Measurements from ENCODE around the gene FAM24B.

Gene FAM24B

DNA sequence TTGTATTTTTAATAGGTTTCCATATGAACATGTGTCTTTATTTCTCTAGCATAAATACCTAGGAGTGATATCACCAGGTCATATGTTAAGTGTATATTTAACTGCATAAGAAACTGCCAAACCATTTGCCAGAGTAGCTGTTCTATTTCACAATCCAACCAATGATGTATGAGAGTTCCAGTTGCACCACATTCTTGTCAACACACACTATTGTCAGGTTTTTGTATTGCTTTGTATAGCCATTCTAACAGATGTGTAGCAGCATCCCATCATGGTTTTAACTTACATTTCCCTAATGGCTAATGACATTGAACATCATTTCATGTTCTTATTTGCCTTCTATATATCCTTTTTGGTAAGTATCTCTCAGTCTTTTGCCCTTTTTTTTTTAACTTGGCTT, 37.8 kb downstream of the FAM24B start:
- POLR2A ChIA-PET, result no interaction called here
- Histone ChIP-seq H3K9me3 (ENCODE audit: control extremely low read depth in 1 of 5, control insufficient read depth in 4 of 5, insufficient read depth in 2 of 5, low read depth in 1 of 5, low read length in 4 of 5) (peaks cover 0 to 15% (median 4%) of the 10 kb centered on the region in 5 experiments), H3K4me3 (ENCODE audit: control insufficient read depth in 1 of 7, extremely low read depth in 1 of 7, insufficient read depth in 4 of 7, low read depth in 2 of 7, low read length in 6 of 7) (no peak overlapping the region), H3K36me3 (ENCODE audit: control insufficient read depth in 4 of 4, insufficient read depth in 4 of 4, low read length in 3 of 4) (peaks cover 0 to 38% (median 4%) of the 10 kb centered on the region in 4 experiments), H3K4me1 (ENCODE audit: control extremely low read depth in 1 of 4, control insufficient read depth in 4 of 4, insufficient read depth in 4 of 4, low read length in 3 of 4) (peaks cover 0 to 1% (median 0%) of the 10 kb centered on the region in 4 experiments), H3K27ac (ENCODE audit: insufficient read depth in 1 of 2, low read depth in 1 of 2, low read length in 2 of 2, poor library complexity in 1 of 2, severe bottlenecking in 2 of 2) (no peak overlapping the region), H3K27me3 (replicated peaks in 2 of 5; ENCODE audit: control insufficient read depth in 4 of 5, insufficient read depth in 5 of 5, low read length in 4 of 5) (no peaks in the 10 kb centered on the region)
- CTCF ChIA-PET, result no interaction called here
- no peak for DNase-seq

DNA sequence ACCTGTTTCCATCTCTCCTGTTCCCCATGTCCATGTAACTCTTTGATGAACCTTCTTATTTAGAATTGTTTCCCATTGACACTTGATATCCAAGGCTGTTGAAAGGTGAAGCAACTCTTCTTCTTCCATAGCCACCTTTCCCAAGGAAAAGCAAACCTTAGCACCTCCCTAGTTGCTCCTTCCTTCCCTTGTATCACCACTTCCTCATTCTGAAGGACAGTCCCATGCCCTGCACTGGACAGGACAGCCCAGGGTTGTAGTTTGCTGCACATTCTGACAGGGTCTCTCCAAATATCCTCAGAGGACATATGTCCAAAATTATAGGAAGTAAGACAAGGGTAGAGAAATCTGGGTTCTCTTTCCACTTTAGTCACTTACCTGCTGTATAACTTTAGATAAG, 39.9 kb downstream of the FAM24B start:
- POLR2A ChIA-PET, result no interaction called here
- H3K9me3 ChIP-seq (ENCODE audit: control extremely low read depth in 1 of 5, control insufficient read depth in 4 of 5, insufficient read depth in 2 of 5, low read depth in 1 of 5, low read length in 4 of 5), result peaks cover 0 to 18% (median 4%) of the 10 kb centered on the region in 5 experiments
- peaks cover 0 to 45% (median 6%) of the 10 kb centered on the region in 4 experiments for H3K36me3 ChIP-seq (ENCODE audit: control insufficient read depth in 4 of 4, insufficient read depth in 4 of 4, low read length in 3 of 4)
- H3K27ac ChIP-seq (ENCODE audit: insufficient read depth in 1 of 2, low read depth in 1 of 2, low read length in 2 of 2, poor library complexity in 1 of 2, severe bottlenecking in 2 of 2), result no peak overlapping the region
- no peaks in the 10 kb centered on the region for H3K4me1 ChIP-seq (ENCODE audit: control extremely low read depth in 1 of 4, control insufficient read depth in 4 of 4, insufficient read depth in 4 of 4, low read length in 3 of 4)
- CTCF ChIA-PET, result no interaction called here
- H3K4me3 ChIP-seq (ENCODE audit: control insufficient read depth in 1 of 7, extremely low read depth in 1 of 7, insufficient read depth in 4 of 7, low read depth in 2 of 7, low read length in 6 of 7), result no peak overlapping the region
- DNase-seq, result no peak
- H3K27me3 ChIP-seq (replicated peaks in 2 of 5; ENCODE audit: control insufficient read depth in 4 of 5, insufficient read depth in 5 of 5, low read length in 4 of 5), result no peaks in the 10 kb centered on the region

DNA sequence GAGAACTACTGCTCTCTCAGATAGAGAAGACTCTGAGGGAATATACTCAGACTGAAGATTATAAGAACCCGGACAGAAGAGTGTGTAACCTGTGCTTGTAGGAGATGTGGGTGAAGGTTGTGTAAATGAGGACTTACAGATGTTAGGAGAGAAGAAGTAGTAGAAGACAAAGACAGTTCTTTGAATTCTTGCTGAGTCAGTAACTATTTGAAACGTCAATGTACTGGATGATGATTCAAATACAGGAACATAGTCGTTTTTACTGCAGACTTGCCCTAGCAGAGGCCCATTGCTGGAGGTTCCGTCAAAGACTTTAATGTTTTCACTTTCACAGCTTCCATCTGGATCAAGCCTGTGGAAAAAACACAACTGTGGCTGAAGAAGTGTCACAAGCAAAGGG, 40.5 kb downstream of the FAM24B start:
- Histone ChIP-seq H3K9me3 (ENCODE audit: control extremely low read depth in 1 of 5, control insufficient read depth in 4 of 5, insufficient read depth in 2 of 5, low read depth in 1 of 5, low read length in 4 of 5) (peaks cover 0 to 18% (median 4%) of the 10 kb centered on the region in 5 experiments), H3K36me3 (ENCODE audit: control insufficient read depth in 4 of 4, insufficient read depth in 4 of 4, low read length in 3 of 4) (peaks cover 0 to 49% (median 6%) of the 10 kb centered on the region in 4 experiments), H3K27me3 (replicated peaks in 2 of 5; ENCODE audit: control insufficient read depth in 4 of 5, insufficient read depth in 5 of 5, low read length in 4 of 5) (no peaks in the 10 kb centered on the region), H3K4me1 (ENCODE audit: control extremely low read depth in 1 of 4, control insufficient read depth in 4 of 4, insufficient read depth in 4 of 4, low read length in 3 of 4) (no peaks in the 10 kb centered on the region), H3K27ac (ENCODE audit: insufficient read depth in 1 of 2, low read depth in 1 of 2, low read length in 2 of 2, poor library complexity in 1 of 2, severe bottlenecking in 2 of 2) (no peak overlapping the region), H3K4me3 (ENCODE audit: control insufficient read depth in 1 of 7, extremely low read depth in 1 of 7, insufficient read depth in 4 of 7, low read depth in 2 of 7, low read length in 6 of 7) (no peak overlapping the region)
- WGBS (ENCODE audit: insufficient coverage), result 92% methylated on average over 4 of the region's 4 CpGs
- ChIA-PET POLR2A (no interaction called here), CTCF (no interaction called here)
- no peak for DNase-seq

DNA sequence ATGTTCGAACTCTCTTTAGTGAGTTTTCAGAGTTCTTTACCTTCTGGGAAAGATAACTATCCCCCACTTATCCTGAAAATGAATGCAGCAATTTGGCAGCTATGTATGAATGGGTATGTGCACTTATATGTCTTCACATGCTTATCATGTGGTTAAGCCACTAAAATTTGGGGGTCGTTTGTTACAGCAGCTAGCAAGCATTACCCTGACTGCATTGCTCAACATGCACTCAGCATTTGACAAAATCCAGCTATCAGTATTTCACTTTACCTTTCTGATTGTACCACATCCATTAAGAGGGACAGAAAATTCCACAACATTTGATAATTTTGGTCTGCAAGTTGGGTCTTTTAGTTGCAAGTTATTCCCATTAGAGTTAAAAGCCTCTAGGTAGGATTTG, 43.5 kb downstream of the FAM24B start:
- 100% methylated on average over 1 of the region's 2 CpGs for WGBS (ENCODE audit: insufficient coverage)
- CTCF ChIA-PET, result interaction anchor here (0.6 kb wide), 1 partner anchor 9 kb away, joined by 3 read pairs; no protein-coding TSS in a partner anchor
- H3K27me3 ChIP-seq (replicated peaks in 2 of 5; ENCODE audit: control insufficient read depth in 4 of 5, insufficient read depth in 5 of 5, low read length in 4 of 5), result no peaks in the 10 kb centered on the region

DNA sequence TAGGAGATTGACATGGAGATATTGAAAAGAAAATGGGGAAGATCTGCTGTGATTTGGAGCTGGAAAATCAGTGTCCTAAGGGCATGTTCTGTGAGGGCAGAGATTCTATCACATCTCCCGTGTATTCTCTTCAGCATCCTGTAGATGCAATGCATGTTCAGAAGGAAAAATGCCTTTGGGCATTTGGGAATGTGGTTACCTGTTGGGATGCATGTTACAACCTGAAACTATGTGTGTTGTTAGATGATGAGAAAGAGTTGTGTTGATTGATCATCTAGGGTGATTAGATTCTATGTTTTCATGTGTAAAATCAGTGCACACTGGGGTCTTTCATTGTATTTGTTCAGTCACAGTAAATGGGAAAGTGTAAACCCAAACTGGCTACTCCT, 48.4 kb downstream of the FAM24B start:
- Histone ChIP-seq H3K4me1 (ENCODE audit: control extremely low read depth in 1 of 4, control insufficient read depth in 4 of 4, insufficient read depth in 4 of 4, low read length in 3 of 4) (no peaks in the 10 kb centered on the region), H3K9me3 (ENCODE audit: control extremely low read depth in 1 of 5, control insufficient read depth in 4 of 5, insufficient read depth in 2 of 5, low read depth in 1 of 5, low read length in 4 of 5) (peaks cover 0 to 2% (median 0%) of the 10 kb centered on the region in 5 experiments), H3K27ac (ENCODE audit: insufficient read depth in 1 of 2, low read depth in 1 of 2, low read length in 2 of 2, poor library complexity in 1 of 2, severe bottlenecking in 2 of 2) (no peak overlapping the region), H3K27me3 (replicated peaks in 2 of 5; ENCODE audit: control insufficient read depth in 4 of 5, insufficient read depth in 5 of 5, low read length in 4 of 5) (peaks cover 0 to 7% (median 3%) of the 10 kb centered on the region in 5 experiments), H3K36me3 (ENCODE audit: control insufficient read depth in 4 of 4, insufficient read depth in 4 of 4, low read length in 3 of 4) (peaks cover 0 to 22% (median 5%) of the 10 kb centered on the region in 4 experiments), H3K4me3 (ENCODE audit: control insufficient read depth in 1 of 7, extremely low read depth in 1 of 7, insufficient read depth in 4 of 7, low read depth in 2 of 7, low read length in 6 of 7) (no peak overlapping the region)
- ChIA-PET CTCF (no interaction called here), POLR2A (no interaction called here)
- DNase-seq, result no peak
- 100% methylated on average over 1 of the region's 1 CpG for WGBS (ENCODE audit: insufficient coverage)

More for the DNA sequence above, 43.5 kb downstream of the FAM24B start:
- Histone ChIP-seq H3K4me3 (ENCODE audit: control insufficient read depth in 1 of 7, extremely low read depth in 1 of 7, insufficient read depth in 4 of 7, low read depth in 2 of 7, low read length in 6 of 7) (no peak overlapping the region), H3K9me3 (ENCODE audit: control extremely low read depth in 1 of 5, control insufficient read depth in 4 of 5, insufficient read depth in 2 of 5, low read depth in 1 of 5, low read length in 4 of 5) (peaks cover 0 to 3% (median 0%) of the 10 kb centered on the region in 5 experiments), H3K27ac (ENCODE audit: insufficient read depth in 1 of 2, low read depth in 1 of 2, low read length in 2 of 2, poor library complexity in 1 of 2, severe bottlenecking in 2 of 2) (no peak overlapping the region), H3K36me3 (ENCODE audit: control insufficient read depth in 4 of 4, insufficient read depth in 4 of 4, low read length in 3 of 4) (peaks cover 0 to 46% (median 10%) of the 10 kb centered on the region in 4 experiments), H3K4me1 (ENCODE audit: control extremely low read depth in 1 of 4, control insufficient read depth in 4 of 4, insufficient read depth in 4 of 4, low read length in 3 of 4) (no peaks in the 10 kb centered on the region)
- POLR2A ChIA-PET, result no interaction called here
- DNase-seq, result no peak

DNA sequence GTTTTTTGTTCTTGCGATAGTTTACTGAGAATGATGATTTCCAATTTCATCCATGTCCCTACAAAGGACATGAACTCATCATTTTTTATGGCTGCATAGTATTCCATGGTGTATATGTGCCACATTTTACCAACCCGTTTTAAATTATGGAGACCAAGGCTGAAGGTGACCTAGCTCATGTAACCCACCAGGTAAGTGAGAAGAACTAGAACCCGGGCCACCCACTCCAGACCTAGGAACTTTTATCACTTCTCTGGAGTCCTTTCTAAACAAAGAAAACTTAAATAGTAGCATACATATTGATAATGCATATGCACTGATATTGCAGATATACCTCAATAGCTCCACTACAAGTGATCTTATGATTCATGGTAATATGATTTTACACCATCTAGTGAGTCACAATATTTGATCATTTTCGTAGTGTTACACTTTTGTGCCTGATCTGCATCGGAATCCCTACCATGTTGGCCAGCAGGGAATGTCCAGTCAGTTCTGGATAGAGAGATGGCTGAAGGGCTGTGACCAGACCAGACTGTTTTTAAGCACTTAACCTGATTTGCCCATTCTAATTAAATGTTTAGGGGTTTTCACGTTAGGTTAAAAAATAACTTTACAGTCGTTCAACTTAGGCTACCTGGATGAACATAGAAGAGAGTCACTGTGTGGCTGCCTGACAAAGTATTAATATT, 49.0 kb downstream of the FAM24B start:
- POLR2A ChIA-PET, result no interaction called here
- CTCF ChIA-PET, result no interaction called here
- H3K36me3 ChIP-seq (ENCODE audit: control insufficient read depth in 4 of 4, insufficient read depth in 4 of 4, low read length in 3 of 4), result peaks cover 0 to 18% (median 4%) of the 10 kb centered on the region in 4 experiments
- peaks cover 0 to 2% (median 0%) of the 10 kb centered on the region in 5 experiments for H3K9me3 ChIP-seq (ENCODE audit: control extremely low read depth in 1 of 5, control insufficient read depth in 4 of 5, insufficient read depth in 2 of 5, low read depth in 1 of 5, low read length in 4 of 5)
- peaks cover 0 to 7% (median 4%) of the 10 kb centered on the region in 5 experiments for H3K27me3 ChIP-seq (replicated peaks in 2 of 5; ENCODE audit: control insufficient read depth in 4 of 5, insufficient read depth in 5 of 5, low read length in 4 of 5)
- H3K4me3 ChIP-seq (ENCODE audit: control insufficient read depth in 1 of 7, extremely low read depth in 1 of 7, insufficient read depth in 4 of 7, low read depth in 2 of 7, low read length in 6 of 7), result no peak overlapping the region
- 89% methylated on average over 4 of the region's 7 CpGs for WGBS (ENCODE audit: insufficient coverage)
- no peak for DNase-seq
- no peaks in the 10 kb centered on the region for H3K4me1 ChIP-seq (ENCODE audit: control extremely low read depth in 1 of 4, control insufficient read depth in 4 of 4, insufficient read depth in 4 of 4, low read length in 3 of 4)
- H3K27ac ChIP-seq (ENCODE audit: insufficient read depth in 1 of 2, low read depth in 1 of 2, low read length in 2 of 2, poor library complexity in 1 of 2, severe bottlenecking in 2 of 2), result no peak overlapping the region

DNA sequence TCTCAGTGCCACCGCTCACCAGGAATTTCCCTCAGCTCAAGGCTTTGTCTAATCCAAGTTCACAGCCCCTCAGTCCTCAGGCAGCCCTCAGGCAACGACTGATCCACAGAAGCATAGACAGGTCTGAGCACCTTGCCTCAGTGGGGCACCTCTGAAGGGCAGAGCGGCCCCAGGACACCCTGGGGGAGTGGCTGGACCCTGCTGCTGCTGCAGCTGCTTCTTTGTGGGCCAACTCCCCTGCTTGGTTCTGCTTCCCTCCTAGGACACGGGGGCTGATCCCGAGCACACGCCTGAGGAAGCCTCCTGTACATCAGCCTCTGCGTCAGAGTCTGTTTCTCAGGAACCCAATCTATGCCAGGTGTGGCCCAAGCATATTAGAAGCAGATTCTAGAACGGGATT, 49.9 kb downstream of the FAM24B start:
- 85% methylated on average over 7 of the region's 8 CpGs for WGBS (ENCODE audit: insufficient coverage)
- ChIA-PET CTCF (no interaction called here), POLR2A (no interaction called here)
- Histone ChIP-seq H3K27me3 (replicated peaks in 2 of 5; ENCODE audit: control insufficient read depth in 4 of 5, insufficient read depth in 5 of 5, low read length in 4 of 5) (peaks cover 0 to 7% (median 4%) of the 10 kb centered on the region in 5 experiments), H3K4me1 (ENCODE audit: control extremely low read depth in 1 of 4, control insufficient read depth in 4 of 4, insufficient read depth in 4 of 4, low read length in 3 of 4) (no peaks in the 10 kb centered on the region), H3K27ac (ENCODE audit: insufficient read depth in 1 of 2, low read depth in 1 of 2, low read length in 2 of 2, poor library complexity in 1 of 2, severe bottlenecking in 2 of 2) (no peak overlapping the region), H3K36me3 (ENCODE audit: control insufficient read depth in 4 of 4, insufficient read depth in 4 of 4, low read length in 3 of 4) (peaks cover 0 to 13% (median 4%) of the 10 kb centered on the region in 4 experiments), H3K9me3 (ENCODE audit: control extremely low read depth in 1 of 5, control insufficient read depth in 4 of 5, insufficient read depth in 2 of 5, low read depth in 1 of 5, low read length in 4 of 5) (peaks cover 0 to 2% (median 0%) of the 10 kb centered on the region in 5 experiments), H3K4me3 (ENCODE audit: control insufficient read depth in 1 of 7, extremely low read depth in 1 of 7, insufficient read depth in 4 of 7, low read depth in 2 of 7, low read length in 6 of 7) (no peak overlapping the region)
- no peak for DNase-seq

Measured in common myeloid progenitor, CD34-positive (primary cell).